ENCODE measurements around the gene PRLR.
"Not testable (repeated sequence)": the region's sequence is repeated elsewhere in the genome, so short reads cannot be mapped to it uniquely, and the experiment has no call there.

PRLR gene

GRCh38 chr5:35120715-35121114 lies 109.6 kb downstream of the PRLR start:
- no peak for DNase-seq

- DNase-seq, result no peak
These were observed 112.3 kb downstream of the PRLR start for GRCh38 chr5:35117967-35118366.

- no peak for DNase-seq
These were observed 114.4 kb downstream of the PRLR start for GRCh38 chr5:35115920-35116319.

- DNase-seq, result no peak
These were observed 115.6 kb downstream of the PRLR start for GRCh38 chr5:35114698-35115097.

- DNase-seq, result no peak
These were observed 118.0 kb downstream of the PRLR start for GRCh38 chr5:35112300-35112699.

- DNase-seq, result not testable (repeated sequence)
These were observed 125.7 kb downstream of the PRLR start for GRCh38 chr5:35104550-35104949.

- no peak for DNase-seq
These were observed 126.5 kb downstream of the PRLR start for GRCh38 chr5:35103637-35104299.

GRCh38 chr5:35101720-35102119 lies 128.6 kb downstream of the PRLR start:
- not testable (repeated sequence) for DNase-seq

- DNase-seq, result no peak
These were observed 129.3 kb downstream of the PRLR start for GRCh38 chr5:35101016-35101415.

- no peak for DNase-seq
These were observed 132.1 kb downstream of the PRLR start for GRCh38 chr5:35098214-35098613.

- DNase-seq, result no peak
These were observed 133.4 kb downstream of the PRLR start for GRCh38 chr5:35096932-35097331.

GRCh38 chr5:35096216-35096615 lies 134.1 kb downstream of the PRLR start:
- no peak for DNase-seq

GRCh38 chr5:35095366-35095765 lies 134.9 kb downstream of the PRLR start:
- no peak for DNase-seq

GRCh38 chr5:35094948-35095347 lies 135.3 kb downstream of the PRLR start:
- DNase-seq, result no peak

- no peak for DNase-seq
These were observed 137.6 kb downstream of the PRLR start for GRCh38 chr5:35092703-35093102.

GRCh38 chr5:35091704-35092103 lies 138.6 kb downstream of the PRLR start:
- no peak for DNase-seq

- peak; percentile 14 for DNase-seq
These were observed 140.7 kb downstream of the PRLR start for GRCh38 chr5:35089334-35090314.

- no peak for DNase-seq
These were observed 142.3 kb downstream of the PRLR start for GRCh38 chr5:35087991-35088390.

- DNase-seq, result no peak
These were observed 147.1 kb downstream of the PRLR start for GRCh38 chr5:35083150-35083549.

- DNase-seq, result no peak
These were observed 147.8 kb downstream of the PRLR start for GRCh38 chr5:35082530-35082929.

- no peak for DNase-seq
These were observed 149.2 kb downstream of the PRLR start for GRCh38 chr5:35081134-35081533.

GRCh38 chr5:35073160-35073559 lies 157.1 kb downstream of the PRLR start:
- no peak for DNase-seq

- no peak for DNase-seq
These were observed 161.1 kb downstream of the PRLR start for GRCh38 chr5:35069188-35069587.

- DNase-seq, result no peak
These were observed 162.3 kb downstream of the PRLR start for GRCh38 chr5:35067985-35068384.

All from NCI-H146 (cell line).